ENCODE data around the gene BBS9. TPM values are rescaled to one million over a fixed set of nuclear protein-coding genes. Genes with fewer than 3 reads are reported as not detected.

The BBS9 gene
- total RNA-seq, 2 donors from 2014 or later = 23.0 to 28.6 TPM

- H3K36me3 ChIP-seq = no peaks in the 10 kb centered on the region
- H3K27ac ChIP-seq = no peak overlapping the region
- H3K4me1 ChIP-seq (ENCODE audit: control insufficient read depth in 1 of 2, low read depth in 2 of 2) = no peaks in the 10 kb centered on the region
- TF ChIP-seq CTCF (IDR thresholded peaks at IDR 0.05) = no peak
- H3K9me3 ChIP-seq = no peaks in the 10 kb centered on the region
- no peaks in the 10 kb centered on the region for H3K27me3 ChIP-seq (replicated peaks; ENCODE audit: insufficient read depth)
- no peak overlapping the region for H3K4me3 ChIP-seq
- DNase-seq (ENCODE audit: low spot score) (no peak), ATAC-seq (ENCODE audit: insufficient number of reproducible peaks, low FRiP score, low read depth) (no peak)
These were observed 288.9 kb downstream of the BBS9 start for GRCh38 chr7:33418251-33418701.

DNA sequence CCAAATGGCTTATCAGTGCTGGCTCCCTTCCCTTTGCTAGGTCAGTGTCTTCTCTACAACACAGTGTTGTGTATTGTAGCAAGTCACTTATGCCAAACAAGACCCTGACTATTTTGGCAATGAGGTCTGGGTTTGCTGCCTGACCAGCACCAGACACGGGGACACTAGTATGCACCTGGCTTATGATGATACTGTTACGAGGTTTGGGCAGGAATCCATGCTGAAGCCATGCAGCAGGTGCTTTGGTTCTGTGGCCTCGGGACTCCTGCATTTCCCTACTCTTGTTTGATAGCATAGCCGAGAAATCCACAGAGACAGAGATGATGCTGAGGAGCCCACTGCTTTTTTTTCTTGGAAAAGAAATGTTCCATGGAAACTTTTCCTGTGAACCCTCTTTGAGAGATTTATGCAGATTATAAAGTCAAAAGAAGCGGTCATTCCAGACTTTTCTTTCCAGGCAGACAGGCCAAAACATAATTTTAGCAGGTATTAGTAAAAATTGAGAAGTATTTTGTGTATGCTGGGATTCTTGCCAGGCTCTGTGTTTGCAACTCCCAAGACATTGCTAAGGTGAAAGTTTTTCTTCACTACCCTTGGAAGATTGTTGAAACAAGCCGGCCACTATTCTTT, 291.1 kb downstream of the BBS9 start:
- Histone ChIP-seq H3K27ac (no peak overlapping the region), H3K4me3 (no peak overlapping the region), H3K27me3 (replicated peaks; ENCODE audit: insufficient read depth) (no peaks in the 10 kb centered on the region), H3K4me1 (ENCODE audit: control insufficient read depth in 1 of 2, low read depth in 2 of 2) (no peaks in the 10 kb centered on the region), H3K9me3 (no peaks in the 10 kb centered on the region), H3K36me3 (no peaks in the 10 kb centered on the region)
- DNase-seq (ENCODE audit: low spot score) = no peak
- TF ChIP-seq CTCF (IDR thresholded peaks at IDR 0.05) = no peak
- ATAC-seq (ENCODE audit: insufficient number of reproducible peaks, low FRiP score, low read depth) = no peak

DNA sequence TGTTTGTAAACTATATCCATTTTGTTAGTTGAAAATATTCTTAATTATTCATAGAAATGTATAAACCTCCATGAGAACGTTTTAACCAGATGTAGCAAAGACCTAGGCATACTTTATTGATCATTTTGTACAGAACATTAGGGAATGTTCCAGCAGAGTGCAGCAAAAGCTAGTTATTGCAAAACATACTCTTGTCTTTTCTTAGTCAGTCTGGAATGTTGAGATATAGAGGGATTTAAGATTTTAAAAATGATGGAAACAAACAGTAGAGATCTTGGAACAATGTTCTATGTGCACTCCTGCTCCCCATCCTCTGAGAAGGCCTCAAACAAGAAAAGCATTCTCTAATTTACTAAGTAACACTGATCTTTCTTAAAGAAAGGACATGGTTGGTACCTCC, 292.1 kb downstream of the BBS9 start:
- no peak for TF ChIP-seq CTCF (IDR thresholded peaks at IDR 0.05)
- ATAC-seq (ENCODE audit: insufficient number of reproducible peaks, low FRiP score, low read depth) (no peak), DNase-seq (ENCODE audit: low spot score) (no peak)
- Histone ChIP-seq H3K27ac (no peak overlapping the region), H3K9me3 (no peaks in the 10 kb centered on the region), H3K36me3 (no peaks in the 10 kb centered on the region), H3K27me3 (replicated peaks; ENCODE audit: insufficient read depth) (no peaks in the 10 kb centered on the region), H3K4me1 (ENCODE audit: control insufficient read depth in 1 of 2, low read depth in 2 of 2) (no peaks in the 10 kb centered on the region), H3K4me3 (no peak overlapping the region)

DNA sequence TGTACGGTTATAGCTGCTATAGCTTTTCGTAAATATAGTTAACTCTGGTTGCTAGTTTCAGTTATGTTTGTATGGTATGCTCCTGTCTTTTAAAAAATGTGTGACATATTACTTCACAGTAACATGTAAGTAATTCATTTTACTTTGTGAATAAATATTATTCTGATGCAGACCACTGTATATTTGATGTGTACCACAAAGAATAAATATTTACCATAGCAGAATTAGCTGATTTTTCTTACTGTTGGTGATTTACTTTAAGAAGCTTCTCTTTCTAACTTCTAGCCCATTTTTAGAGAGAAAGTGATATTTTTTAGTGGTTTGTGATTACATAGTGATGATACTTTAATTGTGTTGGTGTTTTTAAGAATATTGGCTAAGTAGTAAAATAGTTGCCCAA, 292.8 kb downstream of the BBS9 start:
- no peak for TF ChIP-seq CTCF (IDR thresholded peaks at IDR 0.05)
- Histone ChIP-seq H3K27me3 (replicated peaks; ENCODE audit: insufficient read depth) (no peaks in the 10 kb centered on the region), H3K36me3 (no peaks in the 10 kb centered on the region), H3K4me3 (no peak overlapping the region), H3K4me1 (ENCODE audit: control insufficient read depth in 1 of 2, low read depth in 2 of 2) (no peaks in the 10 kb centered on the region), H3K9me3 (no peaks in the 10 kb centered on the region), H3K27ac (no peak overlapping the region)
- ATAC-seq (ENCODE audit: insufficient number of reproducible peaks, low FRiP score, low read depth) = no peak
- DNase-seq (ENCODE audit: low spot score) = no peak

- no peak for TF ChIP-seq CTCF (IDR thresholded peaks at IDR 0.05)
- no peak overlapping the region for H3K4me3 ChIP-seq
- DNase-seq (ENCODE audit: low spot score) (no peak), ATAC-seq (ENCODE audit: insufficient number of reproducible peaks, low FRiP score, low read depth) (no peak)
- no peaks in the 10 kb centered on the region for H3K27me3 ChIP-seq (replicated peaks; ENCODE audit: insufficient read depth)
- no peaks in the 10 kb centered on the region for H3K9me3 ChIP-seq
- H3K4me1 ChIP-seq (ENCODE audit: control insufficient read depth in 1 of 2, low read depth in 2 of 2) = no peaks in the 10 kb centered on the region
- no peak overlapping the region for H3K27ac ChIP-seq
- H3K36me3 ChIP-seq = no peaks in the 10 kb centered on the region
These were observed 293.7 kb downstream of the BBS9 start for GRCh38 chr7:33422825-33423645.

Measured in thoracic aorta (tissue), 2 donors.